ENCODE measurements around the gene CPE. TPM values are rescaled to one million over a fixed set of nuclear protein-coding genes. Genes with fewer than 3 reads are reported as not detected.

The CPE gene
- total RNA-seq, 6 experiments from 2014 or later: 0.09 TPM; not detected in 5

- Mint-ChIP-seq H3K9me3 (no peaks in the 10 kb centered on the region), H3K27ac (no peak overlapping the region), H3K27me3 (ENCODE audit: insufficient read depth) (peaks cover 1% of the 10 kb centered on the region)
Observed at GRCh38 chr4:165517216-165517615, 138.4 kb downstream of the CPE start.

DNA sequence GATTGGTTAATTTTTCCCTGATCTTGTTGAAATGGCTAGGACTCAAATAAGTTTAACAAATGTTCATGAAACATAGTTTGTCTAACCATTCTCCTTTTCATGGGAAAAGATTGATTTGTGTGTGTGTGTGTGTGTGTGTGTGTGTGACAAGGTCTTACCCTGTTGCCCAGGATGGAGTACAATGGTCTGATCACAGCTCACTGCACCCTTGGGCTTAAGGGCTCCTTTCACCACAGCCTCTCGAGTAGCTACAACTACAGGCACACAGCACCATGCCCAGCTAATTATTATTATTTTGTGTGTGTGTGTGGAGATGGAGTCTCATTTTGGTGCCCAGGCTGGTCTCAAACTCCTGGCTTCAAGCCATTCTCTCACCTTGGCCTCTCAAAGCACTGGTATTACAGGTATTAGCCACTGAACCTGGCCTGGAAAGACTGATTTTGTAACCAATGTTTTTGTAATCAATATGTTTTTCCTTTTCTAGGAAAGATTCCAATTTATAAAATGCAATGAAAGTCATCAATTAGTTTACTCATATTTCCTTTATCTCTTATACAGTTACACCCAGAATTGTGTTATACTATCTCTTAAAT, 139.3 kb downstream of the CPE start:
- Mint-ChIP-seq H3K36me3 (ENCODE audit: low read depth) (no peaks in the 10 kb centered on the region), H3K4me3 (no peak overlapping the region), H3K4me1 (ENCODE audit: low read depth) (no peaks in the 10 kb centered on the region), H3K27me3 (ENCODE audit: insufficient read depth) (peaks cover 1% of the 10 kb centered on the region), H3K9me3 (no peaks in the 10 kb centered on the region), H3K27ac (no peak overlapping the region)
- no peak for DNase-seq
- no peak for TF ChIP-seq CTCF (IDR thresholded peaks at IDR 0.05)

More at GRCh38 chr4:165517216-165517615, 138.4 kb downstream of the CPE start:
- no peak for DNase-seq
- no peaks in the 10 kb centered on the region for H3K4me1 Mint-ChIP-seq (ENCODE audit: low read depth)
- no peak for TF ChIP-seq CTCF (IDR thresholded peaks at IDR 0.05)
- H3K36me3 Mint-ChIP-seq (ENCODE audit: low read depth): no peaks in the 10 kb centered on the region
- no peak overlapping the region for H3K4me3 Mint-ChIP-seq

- no peak overlapping the region for H3K27ac Mint-ChIP-seq
- TF ChIP-seq CTCF (IDR thresholded peaks at IDR 0.05): no peak
- no peaks in the 10 kb centered on the region for H3K4me1 Mint-ChIP-seq (ENCODE audit: low read depth)
- no peaks in the 10 kb centered on the region for H3K9me3 Mint-ChIP-seq
- no peaks in the 10 kb centered on the region for H3K36me3 Mint-ChIP-seq (ENCODE audit: low read depth)
- no peak overlapping the region for H3K4me3 Mint-ChIP-seq
- no peak for DNase-seq
- H3K27me3 Mint-ChIP-seq (ENCODE audit: insufficient read depth): peaks cover 1% of the 10 kb centered on the region
Observed at GRCh38 chr4:165518686-165519085, 139.9 kb downstream of the CPE start.

DNA sequence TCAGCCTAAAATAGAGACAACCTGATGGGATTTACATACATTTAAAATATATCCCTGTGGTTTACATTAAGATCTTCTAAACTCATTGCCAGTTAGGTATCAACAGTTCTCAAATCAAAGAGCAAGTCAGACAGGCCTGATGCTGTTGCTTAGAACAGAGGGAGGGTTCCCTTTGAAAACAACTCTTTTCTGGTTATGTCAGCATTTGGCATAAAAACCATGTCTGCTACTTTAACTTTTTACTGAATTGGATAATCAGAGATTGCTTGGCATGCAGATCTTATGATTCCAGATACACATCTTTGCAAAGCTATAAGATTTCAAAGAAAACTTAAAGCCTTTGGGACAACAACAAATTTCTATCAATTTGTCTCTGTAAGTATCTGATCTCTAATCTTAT, 140.8 kb downstream of the CPE start:
- TF ChIP-seq CTCF (IDR thresholded peaks at IDR 0.05): no peak
- no peak overlapping the region for H3K27ac Mint-ChIP-seq
- no peaks in the 10 kb centered on the region for H3K9me3 Mint-ChIP-seq
- no peak overlapping the region for H3K4me3 Mint-ChIP-seq
- no peak for DNase-seq
- H3K4me1 Mint-ChIP-seq (ENCODE audit: low read depth): no peaks in the 10 kb centered on the region
- H3K27me3 Mint-ChIP-seq (ENCODE audit: insufficient read depth): peaks cover 1% of the 10 kb centered on the region
- H3K36me3 Mint-ChIP-seq (ENCODE audit: low read depth): no peaks in the 10 kb centered on the region

DNA sequence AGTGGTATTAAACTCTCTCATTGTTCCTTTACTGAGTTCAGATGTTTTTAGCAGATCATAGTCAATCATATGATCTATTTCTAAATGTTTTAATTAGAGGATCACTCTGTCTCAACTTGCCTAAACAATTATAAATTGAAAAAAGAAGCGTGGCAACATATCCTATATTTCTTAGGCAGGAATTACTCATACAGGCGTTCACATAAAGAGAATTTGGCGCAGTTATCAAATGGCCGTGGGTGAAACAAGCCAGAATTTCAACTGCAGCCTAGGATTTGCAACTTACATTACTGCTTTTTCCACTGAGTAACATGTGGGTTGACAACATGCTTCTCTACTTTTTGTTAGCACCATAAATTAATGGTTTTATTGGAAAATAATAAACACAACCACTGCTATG, 141.3 kb downstream of the CPE start:
- Mint-ChIP-seq H3K4me3 (no peak overlapping the region), H3K9me3 (no peaks in the 10 kb centered on the region), H3K4me1 (ENCODE audit: low read depth) (no peaks in the 10 kb centered on the region), H3K27ac (no peak overlapping the region), H3K27me3 (ENCODE audit: insufficient read depth) (peaks cover 1% of the 10 kb centered on the region), H3K36me3 (ENCODE audit: low read depth) (no peaks in the 10 kb centered on the region)
- no peak for DNase-seq
- TF ChIP-seq CTCF (IDR thresholded peaks at IDR 0.05): no peak

- Mint-ChIP-seq H3K9me3 (no peaks in the 10 kb centered on the region), H3K27ac (no peak overlapping the region), H3K36me3 (ENCODE audit: low read depth) (no peaks in the 10 kb centered on the region), H3K27me3 (ENCODE audit: insufficient read depth) (no peaks in the 10 kb centered on the region; the same call in none of the 2 replicates), H3K4me3 (no peak overlapping the region), H3K4me1 (ENCODE audit: low read depth) (no peaks in the 10 kb centered on the region)
- TF ChIP-seq CTCF (IDR thresholded peaks at IDR 0.05): no peak
- no peak for DNase-seq
Observed at GRCh38 chr4:165522050-165522449, 143.2 kb downstream of the CPE start.

All from HFFc6 (cell line).